GM18499 (cell line): ENCODE data around the gene LDLRAD4.

Experiments
- ATAC-seq: cut with Tn5 transposase; IDR thresholded peaks from one replicate; pipeline ENCODE4 v1.9.1; 2021; ENCODE audit warnings: moderate number of reproducible peaks; ENCODE audit not compliant: insufficient read depth, unreplicated experiment

The LDLRAD4 gene

GRCh38 chr18:13416848-13417247, 198.3 kb downstream of the LDLRAD4 start:
- no peak for ATAC-seq

GRCh38 chr18:13418013-13418710, 199.6 kb downstream of the LDLRAD4 start:
- no peak for ATAC-seq

DNA sequence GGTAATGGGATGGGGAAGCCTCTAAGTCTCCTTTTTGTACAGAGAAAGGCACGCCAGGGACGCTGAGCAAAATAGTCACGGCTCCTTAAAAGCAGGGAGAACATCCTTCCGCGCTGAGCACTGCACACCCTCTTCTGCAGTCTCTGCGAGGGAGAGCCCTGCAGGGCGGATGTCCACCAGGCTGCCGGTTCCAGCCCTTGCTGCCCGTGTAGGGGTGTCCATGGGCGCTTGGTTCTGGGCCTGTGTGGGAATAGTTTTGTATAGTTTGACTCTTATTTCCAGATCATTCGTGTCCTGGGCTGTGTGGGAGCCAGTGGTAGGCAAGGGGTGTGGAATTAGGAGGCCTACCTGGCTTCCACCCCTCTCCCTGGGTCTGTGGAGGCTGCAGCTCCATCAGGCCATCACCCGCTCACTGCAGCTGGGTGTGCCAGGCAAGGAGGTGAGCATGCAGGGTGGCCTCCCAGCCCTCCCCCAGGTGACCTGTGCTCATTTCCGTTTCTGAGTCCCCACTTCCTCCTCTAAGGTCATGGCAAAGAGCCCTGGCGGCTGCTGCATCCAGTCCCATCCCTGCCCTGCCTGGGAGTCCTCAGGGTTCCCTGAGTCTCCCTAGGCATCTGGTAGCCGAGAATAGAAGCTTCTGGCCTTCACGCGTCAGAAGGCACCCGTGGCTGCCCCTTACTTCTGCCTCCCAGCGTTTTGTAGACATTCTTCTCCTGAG, 202.6 kb downstream of the LDLRAD4 start:
- no peak for ATAC-seq

DNA sequence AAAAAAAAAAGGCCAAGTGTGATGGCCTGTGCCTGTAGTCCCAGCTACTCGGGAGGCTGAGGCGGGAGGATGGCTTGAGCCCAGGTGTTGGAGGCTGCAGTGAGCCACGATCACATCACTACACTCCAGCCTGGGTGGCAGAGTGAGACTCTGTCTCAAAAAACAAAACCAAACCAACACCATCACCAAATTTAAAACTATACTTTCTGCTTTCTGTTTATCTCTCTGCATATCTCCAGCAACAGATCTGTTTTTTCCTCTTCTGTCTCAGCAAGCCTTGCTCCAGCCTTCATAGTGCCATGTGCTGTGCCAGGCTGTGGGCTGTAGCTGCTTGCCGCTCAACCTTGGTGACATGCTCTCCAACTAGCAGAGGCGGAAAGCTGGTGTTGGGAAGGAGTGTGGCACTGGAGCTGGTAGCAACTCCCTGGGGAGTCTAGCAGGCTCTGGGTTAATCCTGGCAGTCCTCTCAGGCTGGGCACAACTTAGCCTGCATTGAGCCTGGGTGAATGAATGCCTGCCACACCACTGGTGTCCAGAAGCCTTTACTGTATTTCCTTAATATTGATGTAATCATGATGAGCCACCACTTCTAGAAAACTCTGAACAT, 204.1 kb downstream of the LDLRAD4 start:
- ATAC-seq: no peak

GRCh38 chr18:13423352-13423751, 204.8 kb downstream of the LDLRAD4 start:
- no peak for ATAC-seq

- ATAC-seq: no peak
These were observed 205.8 kb downstream of the LDLRAD4 start for GRCh38 chr18:13424363-13424762.

DNA sequence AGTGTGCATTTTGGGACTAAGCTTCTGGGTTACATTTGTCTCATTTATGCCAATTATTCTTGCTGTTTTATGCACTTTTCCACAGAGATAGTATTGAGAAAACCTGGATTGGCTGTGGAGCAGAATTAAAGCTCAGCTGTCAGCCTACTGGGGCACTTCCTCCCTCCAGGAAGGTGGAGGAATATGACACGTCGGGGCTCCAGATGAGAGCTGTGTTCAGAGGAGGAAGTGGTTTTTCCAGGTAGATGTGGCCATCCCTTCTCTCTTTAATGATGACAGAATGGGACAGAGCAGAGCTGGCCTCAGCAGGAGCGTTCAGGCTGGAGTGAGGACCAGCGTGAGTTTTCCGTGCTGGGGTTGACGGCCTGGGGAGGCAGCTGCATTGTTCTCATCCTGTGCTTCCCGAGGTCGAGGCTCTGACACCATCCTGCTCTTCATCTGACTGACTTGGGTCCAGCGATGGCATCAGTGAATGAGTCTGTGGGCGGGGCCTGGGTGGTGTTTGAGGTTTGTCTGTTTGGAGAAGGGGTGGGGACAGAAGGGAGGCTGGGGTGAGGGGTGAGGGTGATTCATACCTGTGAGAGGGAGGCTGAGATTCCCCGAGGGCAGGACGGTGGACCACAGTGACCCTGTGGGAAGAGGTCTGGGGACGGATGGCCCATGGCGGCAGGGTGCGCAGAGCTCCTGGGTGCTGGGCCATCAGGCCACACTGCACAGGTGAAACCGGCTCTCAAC, 207.0 kb downstream of the LDLRAD4 start:
- ATAC-seq: no peak

DNA sequence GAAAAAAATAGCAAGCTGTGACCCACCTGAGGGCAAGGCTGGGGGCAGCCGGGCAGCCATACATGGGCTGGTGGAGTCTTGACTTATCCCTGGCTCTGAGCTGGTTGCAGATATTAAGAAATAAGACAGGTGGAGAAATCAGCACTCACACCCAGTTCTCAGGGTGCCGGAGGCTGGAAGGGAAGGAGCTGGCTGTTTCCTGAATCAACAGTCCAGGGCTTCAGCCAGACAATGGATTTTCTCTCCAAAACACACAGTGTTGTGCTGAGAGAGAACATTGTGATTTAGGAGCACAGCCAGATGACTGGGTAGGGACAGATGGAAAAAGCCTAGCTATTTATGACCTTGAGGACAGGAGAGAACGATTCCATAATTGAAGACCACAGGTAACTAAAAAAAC, 208.8 kb downstream of the LDLRAD4 start:
- ATAC-seq: no peak

- ATAC-seq: no peak
These were observed 209.8 kb downstream of the LDLRAD4 start for GRCh38 chr18:13428319-13428718.

- no peak for ATAC-seq
These were observed 210.5 kb downstream of the LDLRAD4 start for GRCh38 chr18:13429016-13429415.

- no peak for ATAC-seq
These were observed 211.4 kb downstream of the LDLRAD4 start for GRCh38 chr18:13429884-13430510.

DNA sequence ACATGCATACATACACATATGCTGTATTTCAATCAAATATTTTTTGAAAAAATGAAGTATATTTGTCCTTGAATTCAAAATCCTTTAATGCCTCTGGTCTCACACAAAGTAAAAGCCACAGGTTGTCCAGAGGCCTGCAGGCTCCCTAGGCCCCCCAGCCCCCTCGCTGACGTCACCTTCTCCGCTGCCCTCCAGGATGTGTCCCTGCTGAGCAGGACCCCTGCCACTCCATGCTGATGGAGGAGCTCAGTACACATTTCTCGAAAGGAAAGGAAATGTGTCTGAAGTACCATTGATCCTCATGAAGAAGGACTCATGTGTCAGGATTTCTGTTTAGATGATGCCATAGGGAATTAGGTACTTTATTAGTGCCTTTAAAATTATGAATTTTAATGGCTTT, 212.1 kb downstream of the LDLRAD4 start:
- no peak for ATAC-seq

- ATAC-seq: no peak
These were observed 213.3 kb downstream of the LDLRAD4 start for GRCh38 chr18:13431886-13432285.

DNA sequence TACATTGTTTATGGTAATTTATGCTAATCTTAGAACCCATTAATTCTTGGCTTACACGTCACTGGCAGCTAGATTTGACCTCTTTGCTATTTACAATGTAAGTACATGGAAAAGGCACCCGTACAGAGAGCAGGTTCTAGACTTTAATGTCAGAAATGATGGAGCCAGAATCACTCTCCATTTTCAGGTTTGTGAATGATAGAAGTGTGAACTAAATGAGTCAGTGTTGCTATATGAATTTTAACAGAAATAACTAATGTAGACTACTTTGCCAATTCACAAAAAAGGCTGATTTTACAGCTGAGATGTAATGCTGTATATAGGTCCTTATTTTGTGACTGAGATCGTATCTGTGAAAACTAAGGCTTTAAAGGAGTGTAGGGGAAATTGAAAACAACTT, 214.6 kb downstream of the LDLRAD4 start:
- no peak for ATAC-seq

DNA sequence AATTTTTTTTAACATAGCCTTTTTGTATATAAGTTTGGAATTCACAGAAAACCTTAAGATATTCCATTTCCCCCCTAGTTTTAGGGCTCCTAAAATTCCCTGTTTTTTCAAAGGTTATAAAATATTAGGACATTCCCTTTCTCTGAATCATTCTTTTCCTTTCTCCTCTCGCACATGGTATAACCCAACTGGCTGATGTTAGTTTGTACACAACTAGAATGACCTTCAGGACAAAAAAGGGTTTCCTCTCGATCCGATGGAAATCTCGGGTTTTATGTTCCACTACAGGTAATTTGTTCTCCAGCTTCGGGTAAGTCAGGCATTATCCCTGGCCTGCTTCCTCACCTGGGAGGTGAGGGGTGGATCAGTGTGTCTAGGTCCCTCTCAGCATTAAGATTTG, 215.1 kb downstream of the LDLRAD4 start:
- ATAC-seq: no peak

- no peak for ATAC-seq
These were observed 216.3 kb downstream of the LDLRAD4 start for GRCh38 chr18:13434854-13435253.

GRCh38 chr18:13435586-13436333, 217.2 kb downstream of the LDLRAD4 start:
- ATAC-seq: no peak

GRCh38 chr18:13436576-13436975, 218.0 kb downstream of the LDLRAD4 start:
- ATAC-seq: no peak

GRCh38 chr18:13437034-13437433, 218.5 kb downstream of the LDLRAD4 start:
- no peak for ATAC-seq
